OCI-LY7 (cell line): Measurements from ENCODE around the gene SMG9.

Experiments used
- EZH2phosphoT487 ChIP-seq: fragments of 200-600 bp; sonication (generic); IDR thresholded peaks from 2 replicates; pipeline ENCODE4 v1.6.1; 2018; ENCODE audit warnings: low read depth, borderline replicate concordance, mild to moderate bottlenecking, mixed run types, antibody characterized with exemption, low read length, moderate library complexity, mixed read lengths
- TF ChIP-seq, protein P1 (sequence below): fragments of 200-600 bp; sonication (generic); conservative IDR thresholded peaks from 2 replicates; pipeline ENCODE4 v1.5.1; 2014; ENCODE audit warnings: mild to moderate bottlenecking, antibody characterized with exemption, low read length, moderate library complexity, mixed read lengths

DNA sequence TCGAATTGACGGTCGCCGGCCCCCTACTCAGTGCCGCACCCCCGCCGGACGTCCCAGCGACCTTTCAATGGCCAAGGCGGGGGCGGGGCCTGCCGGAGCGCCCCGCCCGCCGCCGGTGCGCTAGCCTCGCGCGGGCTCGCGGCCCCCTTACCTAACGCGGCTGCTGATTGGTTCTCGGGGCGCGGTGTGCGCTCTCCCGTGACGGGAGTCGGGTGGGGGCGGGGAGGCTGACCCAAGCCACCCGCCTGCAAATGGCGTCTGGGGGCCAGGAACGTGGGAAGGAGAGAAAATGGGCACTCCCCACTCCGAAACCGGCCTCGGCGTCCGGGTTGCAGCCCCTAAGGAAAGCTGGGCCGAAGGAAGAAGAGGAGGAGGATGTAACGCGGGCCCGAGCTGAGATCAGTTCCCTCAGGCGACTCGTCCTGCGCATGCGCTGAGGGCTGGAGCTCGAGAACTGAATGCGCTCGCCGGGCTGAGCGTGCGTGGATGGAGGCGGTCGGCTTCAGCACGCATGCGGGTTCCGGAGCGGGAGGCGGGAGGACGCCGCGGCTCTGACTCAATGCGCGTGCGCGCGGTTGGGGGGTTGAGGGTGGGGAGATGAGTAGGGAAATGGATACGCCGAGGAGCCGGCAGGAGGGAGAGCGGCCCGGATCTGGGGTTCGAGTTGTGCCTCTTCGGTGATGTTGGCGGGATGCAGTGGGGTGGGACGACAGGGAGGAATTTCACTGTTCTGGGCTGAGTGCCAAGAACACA is at the start of gene SMG9:
- TF ChIP-seq, protein P1, sequence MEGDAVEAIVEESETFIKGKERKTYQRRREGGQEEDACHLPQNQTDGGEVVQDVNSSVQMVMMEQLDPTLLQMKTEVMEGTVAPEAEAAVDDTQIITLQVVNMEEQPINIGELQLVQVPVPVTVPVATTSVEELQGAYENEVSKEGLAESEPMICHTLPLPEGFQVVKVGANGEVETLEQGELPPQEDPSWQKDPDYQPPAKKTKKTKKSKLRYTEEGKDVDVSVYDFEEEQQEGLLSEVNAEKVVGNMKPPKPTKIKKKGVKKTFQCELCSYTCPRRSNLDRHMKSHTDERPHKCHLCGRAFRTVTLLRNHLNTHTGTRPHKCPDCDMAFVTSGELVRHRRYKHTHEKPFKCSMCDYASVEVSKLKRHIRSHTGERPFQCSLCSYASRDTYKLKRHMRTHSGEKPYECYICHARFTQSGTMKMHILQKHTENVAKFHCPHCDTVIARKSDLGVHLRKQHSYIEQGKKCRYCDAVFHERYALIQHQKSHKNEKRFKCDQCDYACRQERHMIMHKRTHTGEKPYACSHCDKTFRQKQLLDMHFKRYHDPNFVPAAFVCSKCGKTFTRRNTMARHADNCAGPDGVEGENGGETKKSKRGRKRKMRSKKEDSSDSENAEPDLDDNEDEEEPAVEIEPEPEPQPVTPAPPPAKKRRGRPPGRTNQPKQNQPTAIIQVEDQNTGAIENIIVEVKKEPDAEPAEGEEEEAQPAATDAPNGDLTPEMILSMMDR: no peak
- TF ChIP-seq EZH2phosphoT487: no peak
